Cerebellar cortex (tissue), 1 donor: Measurements from ENCODE around the gene RASGRP2.
A peak's percentile ranks its signal among the peaks of the same experiment; 100 is the strongest.

Experiments
- DNase-seq: peaks from one replicate; pipeline ENCODE4 v3.0.0-alpha.2; 2015; ENCODE audit warnings: low spot score

RASGRP2 gene

GRCh38 chr11:64739871-64740270 lies 4.1 kb downstream of the RASGRP2 start:
- no peak for DNase-seq

- DNase-seq: no peak
Observed at GRCh38 chr11:64736654-64737053, 7.3 kb downstream of the RASGRP2 start.

GRCh38 chr11:64735725-64736259 lies 8.2 kb downstream of the RASGRP2 start:
- no peak for DNase-seq

- no peak for DNase-seq
Observed at GRCh38 chr11:64734811-64735724, 8.9 kb downstream of the RASGRP2 start.

- no peak for DNase-seq
Observed at GRCh38 chr11:64731601-64732000, 12.3 kb downstream of the RASGRP2 start.

GRCh38 chr11:64729851-64730382 lies 14.0 kb downstream of the RASGRP2 start:
- no peak for DNase-seq

DNA sequence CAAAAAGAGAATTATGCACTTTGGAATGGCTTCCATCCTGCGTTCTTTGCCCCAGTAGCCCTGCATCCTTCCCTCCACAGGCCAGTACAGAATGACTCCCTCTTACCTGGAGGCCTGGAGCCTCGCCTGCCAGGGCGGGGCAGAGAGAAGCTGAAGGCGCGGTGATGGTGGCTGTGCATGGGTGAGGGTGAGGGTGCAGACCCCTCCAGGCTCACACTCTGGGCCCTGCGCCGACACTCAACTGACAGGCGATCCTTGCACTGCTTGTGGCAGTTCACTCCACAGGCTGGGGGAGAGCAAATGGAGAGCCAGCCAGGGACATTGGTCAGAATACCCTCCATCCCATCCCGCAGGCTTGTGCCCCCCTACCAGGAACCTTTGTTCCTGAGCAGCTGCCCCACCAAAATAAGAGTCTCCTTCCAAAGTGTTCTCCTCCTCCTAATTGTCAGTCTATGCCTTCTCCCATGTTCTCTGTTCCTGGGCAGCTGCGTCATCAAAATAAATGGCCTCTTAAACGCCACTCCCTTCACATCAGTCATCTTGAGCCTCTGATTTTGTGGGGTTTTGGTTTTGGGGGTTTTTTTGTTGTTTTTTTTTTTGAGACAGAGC lies 15.1 kb downstream of the RASGRP2 start:
- DNase-seq: no peak

- DNase-seq: no peak
Observed at GRCh38 chr11:64726867-64727530, 16.9 kb downstream of the RASGRP2 start.

DNA sequence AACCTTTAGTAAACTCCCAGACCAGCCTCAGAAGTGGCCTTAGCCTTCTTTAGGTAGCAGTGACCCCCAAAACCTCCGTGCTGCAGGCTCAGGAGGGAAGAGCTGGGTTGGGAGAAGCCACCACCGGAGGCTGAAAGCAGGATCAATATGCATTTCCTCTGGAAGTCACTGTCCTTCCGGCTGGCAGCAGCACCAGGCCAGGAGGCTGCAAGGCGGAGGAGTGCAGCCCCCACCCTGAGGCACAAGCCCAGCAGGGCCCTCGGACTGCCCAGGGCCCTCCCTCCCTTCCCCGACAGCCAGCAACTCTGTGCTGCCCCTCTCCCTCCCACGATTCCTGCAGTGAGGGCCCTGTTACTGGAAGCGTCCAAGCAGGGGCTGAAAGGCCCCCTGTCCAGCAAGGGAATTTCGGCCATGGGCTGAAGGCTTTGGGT lies 17.7 kb downstream of the RASGRP2 start:
- no peak for DNase-seq

GRCh38 chr11:64724863-64725532 lies 18.9 kb downstream of the RASGRP2 start:
- DNase-seq: no peak

GRCh38 chr11:64723907-64724862 lies 19.8 kb downstream of the RASGRP2 start:
- DNase-seq: no peak

- peak; percentile 95 for DNase-seq
Observed at GRCh38 chr11:64723117-64723906, 20.6 kb downstream of the RASGRP2 start, which contains the start of gene NRXN2. Gene NRXN2, minus strand, starts transcription at chr11:64723197. Its CDS starts 9,498 bp downstream, at chr11:64713699.

- DNase-seq: no peak
Observed at GRCh38 chr11:64722141-64723065, 21.5 kb downstream of the RASGRP2 start.

GRCh38 chr11:64721359-64721699 lies 22.6 kb downstream of the RASGRP2 start:
- DNase-seq: no peak

- DNase-seq: no peak
Observed at GRCh38 chr11:64720640-64721358, 23.1 kb downstream of the RASGRP2 start.

DNA sequence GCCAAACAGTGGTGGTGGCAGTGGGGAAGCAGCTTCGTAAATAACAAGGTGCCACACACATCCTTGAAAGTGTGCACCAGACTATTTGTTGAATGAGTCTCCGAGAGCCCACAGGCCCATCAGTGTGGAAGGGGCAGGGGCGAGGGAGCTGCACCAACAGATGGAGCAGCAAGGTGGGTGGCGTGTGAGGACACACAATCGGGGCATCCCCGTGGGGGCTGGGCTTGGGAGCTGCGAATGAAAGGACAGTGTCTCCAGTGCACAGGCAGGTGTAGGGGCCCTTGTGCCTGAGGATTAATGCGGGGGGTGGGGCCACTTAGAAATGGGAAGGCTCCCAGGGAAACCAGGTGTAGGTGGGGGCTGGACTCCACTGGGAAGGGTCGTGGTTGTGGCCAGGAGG lies 23.8 kb downstream of the RASGRP2 start:
- no peak for DNase-seq

DNA sequence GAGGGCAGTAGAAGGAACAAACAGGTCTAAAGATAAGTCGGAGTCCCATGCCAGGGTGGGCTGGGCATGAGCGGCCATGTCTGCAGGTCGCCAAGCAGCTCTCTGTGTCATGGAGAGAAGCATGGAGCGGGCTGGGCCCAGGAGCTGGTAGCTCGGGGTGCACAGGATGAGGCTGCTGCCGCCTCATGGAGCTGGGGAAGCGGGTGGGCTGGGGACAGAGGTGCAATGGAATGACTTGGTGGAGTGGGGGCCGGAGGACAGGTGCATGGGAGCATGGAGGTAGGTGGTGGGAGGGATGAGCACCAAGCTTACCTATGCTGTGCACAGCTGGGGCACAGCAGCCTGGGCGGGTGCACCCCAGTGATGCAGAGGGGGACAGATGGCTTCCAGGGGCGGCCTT lies 24.5 kb downstream of the RASGRP2 start:
- DNase-seq: no peak

GRCh38 chr11:64718780-64719124 lies 25.2 kb downstream of the RASGRP2 start:
- DNase-seq: no peak
